HepG2 (cell line): ENCODE data around the gene RPL37A. TPM values are rescaled to one million over a fixed set of nuclear protein-coding genes. Genes with fewer than 3 reads are reported as not detected.

Experiments
- polyA plus RNA-seq, 8 experiments: library from polyadenylated mRNA; depleted of rRNA in 3 of 8; stranded (reverse) in 7 of 8; unstranded in 1 of 8; fragments of >200 nt; fragmentation: Illumina TruSeq in 4 of 8; extraction: Trizol in 4 of 8; gene quantifications; 2 replicates each; pipeline versions ENCODE4 v1.2.1 to v1.2.3, GENCODE V29; 2011 to 2016; ENCODE audit warnings: low read depth in 4 of 8, missing spikeins in 1 of 8, mixed read lengths in 1 of 8; ENCODE audit not compliant: insufficient read depth in 1 of 8
- total RNA-seq, 5 experiments: library from RNA; depleted of rRNA; stranded (reverse); fragments of >200 nt; fragmentation: Illumina TruSeq; extraction: Trizol; gene quantifications; 2 replicates each; pipeline ENCODE4 v1.2.3, GENCODE V29; 2016; ENCODE audit warnings: low read depth in 1 of 5

The RPL37A gene
- total and polyA plus RNA-seq, 2 of the 13 experiments (the other 11 are each of a cell fraction or from before 2014, with no cell fraction given) = 6,902 to 7,910 TPM

Other genes starting within 250 kb of the RPL37A start
- not detected in 2 replicates for gene MARCHF4, start 126.4 kb upstream of the RPL37A start, total RNA-seq (2016; rRNA removed; fragmentation: Illumina TruSeq; extraction: Trizol)
- gene MARCHF4, start 126.4 kb upstream of the RPL37A start, polyA plus RNA-seq (2011; rRNA removed) = not detected in 2 replicates
- gene SMARCAL1, start 86.4 kb upstream of the RPL37A start, total RNA-seq (2016; rRNA removed; fragmentation: Illumina TruSeq; extraction: Trizol) = 12.7 and 19.8 TPM in 2 replicates
- gene SMARCAL1, start 86.4 kb upstream of the RPL37A start, polyA plus RNA-seq (2011; rRNA removed) = 21.3 and 21.5 TPM in 2 replicates
- 0.45 and 2.0 TPM in 2 replicates for gene IGFBP2, start 134.6 kb downstream of the RPL37A start, total RNA-seq (2016; rRNA removed; fragmentation: Illumina TruSeq; extraction: Trizol)
- 5.8 and 11.4 TPM in 2 replicates for gene IGFBP2, start 134.6 kb downstream of the RPL37A start, polyA plus RNA-seq (2011; rRNA removed)
- not detected in 2 replicates for gene IGFBP5, start 196.7 kb downstream of the RPL37A start, total RNA-seq (2016; rRNA removed; fragmentation: Illumina TruSeq; extraction: Trizol)
- 0.07 and 0.15 TPM in 2 replicates for gene IGFBP5, start 196.7 kb downstream of the RPL37A start, polyA plus RNA-seq (2011; rRNA removed)